DND-41 (cell line): ENCODE measurements around the gene SYNPO2L.
"Not testable (repeated sequence)": the region's sequence is repeated elsewhere in the genome, so short reads cannot be mapped to it uniquely, and the experiment has no call there.

Source experiments
- ATAC-seq: fragments of 200-7000 bp; cut with Tn5 transposase; 3 replicates; pipeline ENCODE4 v1.9.1; 2021; ENCODE audit warnings: low read depth; ENCODE audit not compliant: insufficient read depth
- DNase-seq: peaks from one replicate; pipeline ENCODE4 v3.0.0-alpha.2; 2020
- H2AFZ ChIP-seq: 2 replicates; pipeline ENCODE4 v1.6.0; 2012; ENCODE audit warnings: low read depth, low read length
- H3K27ac ChIP-seq: 2 replicates; pipeline ENCODE4 v1.5.1; 2012; ENCODE audit warnings: low read length, inconsistent platforms
- H3K27me3 ChIP-seq: fragments of 200-600 bp; sonication (generic); 2 replicates; pipeline ENCODE4 v1.6.0; 2012; ENCODE audit warnings: low read length, mild to moderate bottlenecking, inconsistent platforms; ENCODE audit not compliant: insufficient read depth, poor library complexity
- H3K36me3 ChIP-seq: 2 replicates; pipeline ENCODE4 v1.5.1; 2012; ENCODE audit warnings: low read length, inconsistent platforms; ENCODE audit not compliant: insufficient read depth
- H3K4me1 ChIP-seq: 2 replicates; pipeline ENCODE4 v1.5.1; 2012; ENCODE audit warnings: mild to moderate bottlenecking, low read length; ENCODE audit not compliant: insufficient read depth
- H3K4me2 ChIP-seq: 2 replicates; pipeline ENCODE4 v1.6.0; 2012; ENCODE audit warnings: mild to moderate bottlenecking, moderate library complexity, low read length, inconsistent platforms; ENCODE audit not compliant: insufficient read depth
- H3K4me3 ChIP-seq, 2 experiments: fragments of 200-600 bp in 1 of 2; shearing (Covaris generic) in 1 of 2; 2 replicates each; pipeline ENCODE4 v1.5.1; 2012 to 2016; ENCODE audit warnings: inconsistent platforms in 2 of 2, low read length in 2 of 2, mild to moderate bottlenecking in 2 of 2, low read depth in 1 of 2, moderate library complexity in 1 of 2
- H3K79me2 ChIP-seq: 2 replicates; pipeline ENCODE4 v1.6.0; 2012; ENCODE audit warnings: low read length, inconsistent platforms; ENCODE audit not compliant: insufficient read depth
- H3K9ac ChIP-seq: 2 replicates; pipeline ENCODE4 v1.6.0; 2012; ENCODE audit warnings: low read depth, mild to moderate bottlenecking, inconsistent platforms, low read length, moderate library complexity
- H3K9me3 ChIP-seq: 2 replicates; pipeline ENCODE4 v1.5.1; 2012; ENCODE audit warnings: low read length, moderate library complexity, mild to moderate bottlenecking, inconsistent platforms; ENCODE audit not compliant: insufficient read depth, severe bottlenecking
- H4K20me1 ChIP-seq: 2 replicates; pipeline ENCODE4 v1.6.0; 2012; ENCODE audit warnings: low read length; ENCODE audit not compliant: insufficient read depth
- CTCF ChIP-seq: IDR thresholded peaks from 2 replicates; pipeline ENCODE4 v1.5.1; 2012; ENCODE audit warnings: borderline replicate concordance, low read length, moderate library complexity, mild to moderate bottlenecking; ENCODE audit not compliant: poor library complexity, severe bottlenecking; ENCODE audit errors: extremely low read depth
- EZH2 ChIP-seq: IDR thresholded peaks from 3 replicates; pipeline ENCODE4 v1.6.1; 2012; ENCODE audit warnings: borderline replicate concordance, low read depth, mild to moderate bottlenecking, moderate library complexity, low read length, inconsistent platforms; ENCODE audit not compliant: severe bottlenecking

The SYNPO2L gene, protein sequence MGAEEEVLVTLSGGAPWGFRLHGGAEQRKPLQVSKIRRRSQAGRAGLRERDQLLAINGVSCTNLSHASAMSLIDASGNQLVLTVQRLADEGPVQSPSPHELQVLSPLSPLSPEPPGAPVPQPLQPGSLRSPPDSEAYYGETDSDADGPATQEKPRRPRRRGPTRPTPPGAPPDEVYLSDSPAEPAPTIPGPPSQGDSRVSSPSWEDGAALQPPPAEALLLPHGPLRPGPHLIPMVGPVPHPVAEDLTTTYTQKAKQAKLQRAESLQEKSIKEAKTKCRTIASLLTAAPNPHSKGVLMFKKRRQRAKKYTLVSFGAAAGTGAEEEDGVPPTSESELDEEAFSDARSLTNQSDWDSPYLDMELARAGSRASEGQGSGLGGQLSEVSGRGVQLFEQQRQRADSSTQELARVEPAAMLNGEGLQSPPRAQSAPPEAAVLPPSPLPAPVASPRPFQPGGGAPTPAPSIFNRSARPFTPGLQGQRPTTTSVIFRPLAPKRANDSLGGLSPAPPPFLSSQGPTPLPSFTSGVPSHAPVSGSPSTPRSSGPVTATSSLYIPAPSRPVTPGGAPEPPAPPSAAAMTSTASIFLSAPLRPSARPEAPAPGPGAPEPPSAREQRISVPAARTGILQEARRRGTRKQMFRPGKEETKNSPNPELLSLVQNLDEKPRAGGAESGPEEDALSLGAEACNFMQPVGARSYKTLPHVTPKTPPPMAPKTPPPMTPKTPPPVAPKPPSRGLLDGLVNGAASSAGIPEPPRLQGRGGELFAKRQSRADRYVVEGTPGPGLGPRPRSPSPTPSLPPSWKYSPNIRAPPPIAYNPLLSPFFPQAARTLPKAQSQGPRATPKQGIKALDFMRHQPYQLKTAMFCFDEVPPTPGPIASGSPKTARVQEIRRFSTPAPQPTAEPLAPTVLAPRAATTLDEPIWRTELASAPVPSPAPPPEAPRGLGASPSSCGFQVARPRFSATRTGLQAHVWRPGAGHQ

GRCh38 chr10:73655990-73656298, at the start of gene SYNPO2L:
TSS of gene SYNPO2L (minus strand) at chr10:73656029. CDS start at chr10:73655922, 107 bp downstream.
- H3K79me2 ChIP-seq = no peaks in the 10 kb centered on the region
- H3K9ac ChIP-seq = no peak within 1 kb of the TSS
- H3K4me1 ChIP-seq = peaks cover 10% of the 10 kb centered on the region
- no peak within 1 kb of the TSS for H3K4me3 ChIP-seq
- no peaks in the 10 kb centered on the region for H4K20me1 ChIP-seq
- no peaks in the 10 kb centered on the region for H3K9me3 ChIP-seq
- H2AFZ ChIP-seq = no peak within 1 kb of the TSS
- no peak within 1 kb of the TSS for H3K27ac ChIP-seq
- H3K36me3 ChIP-seq = no peaks in the 10 kb centered on the region
- no peak within 1 kb of the TSS; the same call in 1 of the 2 replicates for H3K4me2 ChIP-seq
- TF ChIP-seq EZH2 (no peak), CTCF (no peak)
- no peak for DNase-seq
- no peaks in the 10 kb centered on the region for H3K27me3 ChIP-seq
- no peak for ATAC-seq

- H4K20me1 ChIP-seq, H3K79me2 ChIP-seq, H3K27me3 ChIP-seq, H3K9me3 ChIP-seq, H3K4me1 ChIP-seq, H3K4me3 ChIP-seq, H3K9ac ChIP-seq, H2AFZ ChIP-seq, H3K27ac ChIP-seq, H3K4me2 ChIP-seq, H3K36me3 ChIP-seq, DNase-seq, ATAC-seq: not testable (repeated sequence)
Observed at GRCh38 chr10:73703924-73704323, 48.1 kb upstream of the SYNPO2L start.

DNA sequence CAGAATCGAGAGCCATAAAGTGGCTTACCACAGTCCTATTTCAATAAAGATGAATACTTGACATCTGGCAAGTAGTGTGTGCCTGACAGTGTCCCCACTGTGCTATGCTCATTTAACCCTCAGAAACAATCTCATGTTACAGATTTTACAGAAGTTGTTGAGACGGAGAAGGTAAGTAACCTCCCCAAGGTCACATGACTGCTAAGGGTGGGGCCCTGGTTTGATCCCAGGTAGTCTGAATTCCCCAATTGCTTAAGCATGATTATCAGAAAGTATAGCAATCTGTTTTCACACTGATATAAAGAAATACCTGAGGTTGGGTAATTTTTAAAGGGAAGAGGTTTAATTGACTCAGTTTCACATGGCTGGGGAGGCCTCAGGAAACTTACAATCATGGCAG, 43.0 kb upstream of the SYNPO2L start:
- not testable (repeated sequence) for H2AFZ ChIP-seq, DNase-seq, H3K4me2 ChIP-seq, ATAC-seq, H3K4me3 ChIP-seq, H3K27me3 ChIP-seq, H4K20me1 ChIP-seq, H3K9me3 ChIP-seq, H3K79me2 ChIP-seq, H3K4me1 ChIP-seq, H3K27ac ChIP-seq, H3K36me3 ChIP-seq, H3K9ac ChIP-seq

GRCh38 chr10:73697675-73698159, 41.9 kb upstream of the SYNPO2L start, which contains the start of gene AGAP5:
TSS of gene AGAP5 (minus strand) at chr10:73698109. CDS start at chr10:73697755, 354 bp downstream.
- H4K20me1 ChIP-seq, H2AFZ ChIP-seq, H3K27me3 ChIP-seq, H3K4me2 ChIP-seq, ATAC-seq, H3K9me3 ChIP-seq, H3K36me3 ChIP-seq, DNase-seq, H3K79me2 ChIP-seq, H3K4me1 ChIP-seq, H3K27ac ChIP-seq, H3K4me3 ChIP-seq, H3K9ac ChIP-seq: not testable (repeated sequence)

- not testable (repeated sequence) for H4K20me1 ChIP-seq, H3K4me3 ChIP-seq, H3K9me3 ChIP-seq, H3K27ac ChIP-seq, H2AFZ ChIP-seq, H3K27me3 ChIP-seq, H3K36me3 ChIP-seq, H3K9ac ChIP-seq, H3K79me2 ChIP-seq, ATAC-seq, H3K4me2 ChIP-seq, DNase-seq, H3K4me1 ChIP-seq
Observed at GRCh38 chr10:73695302-73695701, 39.5 kb upstream of the SYNPO2L start.

DNA sequence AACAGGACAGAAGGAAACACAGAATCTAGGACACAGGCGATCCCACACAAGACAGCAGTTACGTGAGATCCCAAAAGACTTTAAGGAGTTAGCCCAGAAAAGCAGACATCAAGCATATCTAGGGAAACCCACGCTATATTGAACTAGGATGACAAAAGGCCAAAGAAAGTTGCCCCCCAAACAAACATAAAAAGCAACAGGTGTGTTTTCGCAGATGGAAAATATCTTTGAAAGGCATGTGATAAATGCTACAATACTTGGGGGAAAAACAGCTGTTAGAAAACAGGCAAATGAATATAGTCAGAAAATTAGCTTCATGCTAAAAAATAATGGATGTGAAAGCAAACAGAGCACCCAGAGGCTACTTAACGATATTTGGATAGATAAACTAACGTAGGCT, 34.9 kb upstream of the SYNPO2L start:
- H3K9ac ChIP-seq = not testable (repeated sequence)

DNA sequence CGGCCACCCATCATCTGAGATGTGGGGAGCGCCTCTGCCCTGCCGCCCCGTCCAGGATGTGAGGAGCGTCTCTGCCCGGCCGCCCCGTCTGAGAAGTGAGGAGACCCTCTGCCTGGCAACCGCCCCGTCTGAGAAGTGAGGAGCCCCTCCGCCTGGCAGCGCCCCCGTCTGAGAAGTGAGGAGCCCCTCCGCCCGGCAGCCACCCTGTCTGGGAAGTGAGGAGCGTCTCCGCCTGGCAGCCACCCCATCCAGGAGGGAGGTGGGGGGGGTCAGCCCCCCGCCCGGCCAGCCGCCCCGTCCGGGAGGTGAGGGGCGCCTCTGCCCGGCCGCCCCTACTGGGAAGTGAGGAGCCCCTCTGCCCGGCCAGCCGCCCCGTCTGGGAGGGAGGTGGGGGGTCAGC, 33.8 kb upstream of the SYNPO2L start:
- not testable (repeated sequence) for H3K79me2 ChIP-seq, H3K4me2 ChIP-seq, ATAC-seq, H3K4me1 ChIP-seq, H3K9me3 ChIP-seq, DNase-seq, H3K27me3 ChIP-seq, H3K36me3 ChIP-seq, H2AFZ ChIP-seq, H3K4me3 ChIP-seq, H4K20me1 ChIP-seq, H3K9ac ChIP-seq, H3K27ac ChIP-seq

More for the DNA sequence above, 34.9 kb upstream of the SYNPO2L start:
- not testable (repeated sequence) for H2AFZ ChIP-seq, H3K4me3 ChIP-seq, H3K4me1 ChIP-seq, H3K4me2 ChIP-seq, H4K20me1 ChIP-seq, H3K36me3 ChIP-seq, H3K79me2 ChIP-seq, ATAC-seq, H3K9me3 ChIP-seq, H3K27ac ChIP-seq, DNase-seq, H3K27me3 ChIP-seq
